ENCODE results near the gene RNF115. TPM values are rescaled to one million over a fixed set of nuclear protein-coding genes. Genes with fewer than 3 reads are reported as not detected.

The RNF115 gene
- total and polyA plus RNA-seq, 2 of the 8 experiments (the other 6 are each of a cell fraction or from before 2014, with no cell fraction given), result 4.7 to 10.8 TPM

DNA sequence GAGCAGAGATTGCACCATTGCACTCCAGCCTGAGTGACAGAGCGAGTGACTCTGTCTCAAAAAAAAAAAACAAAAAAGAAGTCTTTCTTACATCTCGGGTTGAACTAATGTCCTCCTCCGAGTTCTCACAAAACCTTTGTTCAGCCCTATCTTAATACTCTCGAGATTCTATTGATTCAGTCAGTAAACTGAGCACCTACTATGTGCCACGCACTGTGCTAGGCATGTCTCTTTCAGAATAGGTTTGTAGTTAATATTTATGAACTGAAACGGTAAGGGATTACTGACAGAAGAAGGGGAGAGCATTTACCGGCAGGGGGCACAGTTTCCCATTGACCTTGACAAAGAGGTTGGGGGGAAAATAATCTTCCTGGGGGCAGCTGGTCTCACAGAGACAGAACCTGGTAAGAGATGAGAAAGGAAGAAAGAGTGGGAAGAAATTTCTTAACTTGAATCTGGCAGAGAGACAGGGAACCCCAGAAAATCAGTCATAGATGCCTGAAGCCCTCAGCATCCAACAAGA, 31.6 kb upstream of the RNF115 start:
- Histone ChIP-seq H3K4me2 (ENCODE audit: insufficient read depth in 1 of 2, low read depth in 2 of 2, low read length in 2 of 2) (no peak overlapping the region), H2BK12ac (ENCODE audit: low read depth, low read length) (no peak overlapping the region), H2BK120ac (replicated peaks; ENCODE audit: low read depth, low read length) (no peak overlapping the region), H4K5ac (ENCODE audit: insufficient read length, low read depth, low read length) (no peak overlapping the region), H3K23ac (ENCODE audit: insufficient read length) (no peak overlapping the region), H3K36me3 (ENCODE audit: control insufficient read depth in 2 of 4, insufficient read depth in 4 of 4, low read length in 3 of 4) (peaks cover 15 to 53% (median 39%) of the 10 kb centered on the region in 4 experiments), H3K27ac (ENCODE audit: low read depth, low read length) (no peak overlapping the region), H3K4me3 (ENCODE audit: extremely low read depth in 1 of 4, insufficient read depth in 2 of 4, low read depth in 3 of 4, low read length in 4 of 4) (no peak overlapping the region), H2AK5ac (ENCODE audit: low read depth, low read length) (no peak overlapping the region), H3K14ac (ENCODE audit: insufficient read length) (no peak overlapping the region), H3K9ac (replicated peaks in 1 of 4; ENCODE audit: extremely low read depth in 1 of 4, low read depth in 3 of 4, low read length in 3 of 4) (no peak overlapping the region), H2BK15ac (ENCODE audit: low read length) (no peak overlapping the region), H3K79me2 (ENCODE audit: control insufficient read depth in 1 of 2, insufficient read depth in 2 of 2, low read length in 2 of 2) (peaks cover 0 to 11% of the 10 kb centered on the region in 2 experiments; a peak in 1 of 4 replicates), H3K9me3 (ENCODE audit: insufficient read depth in 2 of 2, low read depth in 1 of 2, low read length in 1 of 2) (peaks cover 4 to 5% of the 10 kb centered on the region in 2 experiments; a peak in 2 of 4 replicates), H2BK5ac (ENCODE audit: low read depth, low read length) (no peak overlapping the region), H3K4ac (replicated peaks; ENCODE audit: insufficient read length, low read depth, low read length) (no peak overlapping the region), H3K18ac (ENCODE audit: extremely low read depth, low read length) (no peak overlapping the region), H2AFZ (ENCODE audit: low read length) (no peak overlapping the region), H3K4me1 (replicated peaks in 1 of 4; ENCODE audit: control insufficient read depth in 3 of 4, insufficient read depth in 4 of 4, low read length in 3 of 4) (peaks cover 0 to 5% (median 3%) of the 10 kb centered on the region in 4 experiments; a peak in 4 of 7 replicates), H3K23me2 (ENCODE audit: low read depth, low read length) (peaks cover 7% of the 10 kb centered on the region), H3K27me3 (replicated peaks in 1 of 4; ENCODE audit: control insufficient read depth in 3 of 4, extremely low read depth in 1 of 4, insufficient read depth in 3 of 4, low read length in 3 of 4) (no peaks in the 10 kb centered on the region; a peak in 1 of 7 replicates), H4K20me1 (replicated peaks in 1 of 2; ENCODE audit: control insufficient read depth in 1 of 2, insufficient read depth in 2 of 2, low read length in 2 of 2) (no peaks in the 10 kb centered on the region), H4K91ac (replicated peaks; ENCODE audit: insufficient read length, low read length) (no peak overlapping the region), H3K79me1 (ENCODE audit: low read depth, low read length) (peaks cover 5% of the 10 kb centered on the region; the same call in 1 of the 2 replicates), H2BK20ac (ENCODE audit: low read length) (no peak overlapping the region), H4K8ac (ENCODE audit: extremely low read depth, insufficient read depth, low read length) (no peak overlapping the region), H3K56ac (replicated peaks; ENCODE audit: insufficient read length, low read depth, low read length) (no peak overlapping the region)
- WGBS, 2 experiments (ENCODE audit: extremely low coverage in 1 of 2, insufficient coverage in 1 of 2, insufficient read length in 1 of 2, insufficient replicate concordance in 2 of 2, low coverage in 1 of 2, low lambda C conversion rate in 2 of 2, missing lambda C conversion rate in 1 of 2), result 80% methylated on average over 7 of the region's 7 CpGs; no CpG with 5 or more reads in 1 of the 2 experiments
- CTCF ChIA-PET (ENCODE audit: partially characterized antibody), result interaction anchor here (6.8 to 12.9 kb wide), 2 partner anchors 8 to 36 kb away, joined by 43 to 214 read pairs; partner anchors contain the start of gene NUDT17
- TF ChIP-seq SUZ12 (IDR thresholded peaks at IDR 0.05; ENCODE audit: low read length) (no peak), BCL11A (IDR thresholded peaks at IDR 0.05; ENCODE audit: low read depth in 2 of 2, low read length in 2 of 2) (no peak), MAFK (IDR thresholded peaks at IDR 0.05; ENCODE audit: low read depth, low read length) (no peak), SRF (IDR thresholded peaks at IDR 0.05; ENCODE audit: low read depth, low read length) (no peak), SP2 (IDR thresholded peaks at IDR 0.05; ENCODE audit: low read length) (no peak), SIN3A (conservative IDR thresholded peaks at IDR 0.05 in 1 of 2, IDR thresholded peaks at IDR 0.05 in 1 of 2; ENCODE audit: low read depth in 1 of 2, low read length in 2 of 2) (no peak)
- FAIRE-seq, result no peak
- POLR2A ChIA-PET (ENCODE audit: partially characterized antibody), result interaction anchor here (1.0 to 4.8 kb wide), 3 partner anchors 9 to 17 kb away, joined by 4 to 34 read pairs (median 7); partner anchors contain the start of gene NUDT17
- DNase-seq (ENCODE audit: low read depth in 1 of 2, low spot score in 2 of 2), result no peak

Measured in H1 (cell line).